BE2C (cell line): ENCODE measurements around the gene TRIM25.

Experiments
- DNase-seq: peaks from one replicate; pipeline ENCODE4 v3.0.0-alpha.2; 2020
- H3K27me3 ChIP-seq: fragments of 250-450 bp; sonication (Bioruptor Pico); 2 replicates; pipeline ENCODE4 v1.5.1; 2020; ENCODE audit warnings: mild to moderate bottlenecking
- H3K36me3 ChIP-seq: fragments of 250-450 bp; sonication (Bioruptor Pico); 2 replicates; pipeline ENCODE4 v1.5.1; 2020; ENCODE audit warnings: mild to moderate bottlenecking
- H3K4me1 ChIP-seq: fragments of 250-450 bp; sonication (Bioruptor Pico); 2 replicates; pipeline ENCODE4 v1.5.1; 2020
- H3K4me3 ChIP-seq: 2 replicates; pipeline ENCODE4 v1.5.1; 2011; ENCODE audit warnings: low read depth, low read length
- H3K9me3 ChIP-seq: fragments of 250-450 bp; sonication (Bioruptor Pico); 2 replicates; pipeline ENCODE4 v1.5.1; 2020
- CTCF ChIP-seq: IDR thresholded peaks from 2 replicates; pipeline ENCODE4 v1.5.1; 2012; ENCODE audit warnings: mild to moderate bottlenecking, low read depth, low read length

The TRIM25 gene

GRCh38 chr17:56929362-56929969, 15.6 kb upstream of the TRIM25 start:
- DNase-seq = no peak
- Histone ChIP-seq H3K4me1 (no peaks in the 10 kb centered on the region), H3K9me3 (peaks cover 3% of the 10 kb centered on the region; the same call in 1 of the 2 replicates), H3K4me3 (no peak overlapping the region), H3K36me3 (no peaks in the 10 kb centered on the region), H3K27me3 (no peaks in the 10 kb centered on the region)
- TF ChIP-seq CTCF = no peak

GRCh38 chr17:56928586-56928985, 14.7 kb upstream of the TRIM25 start:
- Histone ChIP-seq H3K9me3 (peaks cover 3% of the 10 kb centered on the region; the same call in 1 of the 2 replicates), H3K36me3 (no peaks in the 10 kb centered on the region), H3K4me3 (no peak overlapping the region), H3K4me1 (no peaks in the 10 kb centered on the region), H3K27me3 (no peaks in the 10 kb centered on the region)
- DNase-seq = no peak
- no peak for TF ChIP-seq CTCF

- TF ChIP-seq CTCF = no peak
- DNase-seq = no peak
- H3K9me3 ChIP-seq = peaks cover 3% of the 10 kb centered on the region; the same call in 1 of the 2 replicates
Measured at GRCh38 chr17:56926704-56927103, 12.9 kb upstream of the TRIM25 start.

GRCh38 chr17:56926270-56926669, 12.4 kb upstream of the TRIM25 start:
- H3K4me3 ChIP-seq = no peak overlapping the region
- H3K36me3 ChIP-seq = no peaks in the 10 kb centered on the region
- no peak for DNase-seq
- TF ChIP-seq CTCF = no peak
- H3K4me1 ChIP-seq = no peaks in the 10 kb centered on the region
- peaks cover 3% of the 10 kb centered on the region; the same call in 1 of the 2 replicates for H3K9me3 ChIP-seq
- H3K27me3 ChIP-seq = no peaks in the 10 kb centered on the region

More at GRCh38 chr17:56926704-56927103, 12.9 kb upstream of the TRIM25 start:
- Histone ChIP-seq H3K4me3 (no peak overlapping the region), H3K36me3 (no peaks in the 10 kb centered on the region), H3K4me1 (no peaks in the 10 kb centered on the region), H3K27me3 (no peaks in the 10 kb centered on the region)

- Histone ChIP-seq H3K27me3 (no peaks in the 10 kb centered on the region), H3K4me1 (no peaks in the 10 kb centered on the region), H3K36me3 (no peaks in the 10 kb centered on the region), H3K4me3 (no peak overlapping the region), H3K9me3 (peaks cover 3% of the 10 kb centered on the region; the same call in 1 of the 2 replicates)
- no peak for DNase-seq
- TF ChIP-seq CTCF = no peak
Measured at GRCh38 chr17:56925088-56925487, 11.2 kb upstream of the TRIM25 start.

- no peaks in the 10 kb centered on the region for H3K9me3 ChIP-seq
- H3K27me3 ChIP-seq = no peaks in the 10 kb centered on the region
- no peak for TF ChIP-seq CTCF
- DNase-seq = no peak
- no peaks in the 10 kb centered on the region for H3K36me3 ChIP-seq
- no peak overlapping the region for H3K4me3 ChIP-seq
- 0 out of 2 replicates have a peak, but pooled peaks cover 2% of the 10 kb centered on the region for H3K4me1 ChIP-seq
Measured at GRCh38 chr17:56919717-56920116, 5.9 kb upstream of the TRIM25 start.
